Mucosa of rectum (tissue), 2 donors: Measurements from ENCODE around the gene TTC19.
"Not testable (repeated sequence)": the region's sequence is repeated elsewhere in the genome, so short reads cannot be mapped to it uniquely, and the experiment has no call there.

ENCODE experiments used
- H3K27ac ChIP-seq, 2 donors: one replicate each; pipeline ENCODE4 v1.7.0; 2013; ENCODE audit warnings: inconsistent platforms in 2 of 2, low read depth in 2 of 2, low read length in 2 of 2
- H3K27me3 ChIP-seq, 2 donors: one replicate each; pipeline ENCODE4 v1.7.0; 2013; ENCODE audit warnings: low read length in 2 of 2; ENCODE audit not compliant: control insufficient read depth in 2 of 2, insufficient read depth in 2 of 2
- H3K36me3 ChIP-seq, 2 donors: one replicate each; pipeline ENCODE4 v1.7.0; 2013; ENCODE audit warnings: low read length in 2 of 2; ENCODE audit not compliant: control insufficient read depth in 2 of 2, insufficient read depth in 2 of 2
- H3K4me1 ChIP-seq, 2 donors: one replicate each; pipeline ENCODE4 v1.7.0; 2013; ENCODE audit warnings: low read length in 2 of 2, mild to moderate bottlenecking in 1 of 2; ENCODE audit not compliant: control insufficient read depth in 2 of 2, insufficient read depth in 2 of 2
- H3K4me3 ChIP-seq, 2 donors: one replicate each; pipeline ENCODE4 v1.7.0; 2013; ENCODE audit warnings: low read length in 2 of 2
- H3K9ac ChIP-seq, 2 donors: one replicate each; pipeline ENCODE4 v1.7.0; 2013; ENCODE audit warnings: low read length in 2 of 2, low read depth in 1 of 2, mild to moderate bottlenecking in 1 of 2
- H3K9me3 ChIP-seq, 2 donors: one replicate each; pipeline ENCODE4 v1.7.0; 2013; ENCODE audit warnings: low read length in 2 of 2; ENCODE audit not compliant: control insufficient read depth in 2 of 2
- donor health status: healthy.
- donor health status: Normal muscosa, but diverticular disease.

The TTC19 gene

DNA sequence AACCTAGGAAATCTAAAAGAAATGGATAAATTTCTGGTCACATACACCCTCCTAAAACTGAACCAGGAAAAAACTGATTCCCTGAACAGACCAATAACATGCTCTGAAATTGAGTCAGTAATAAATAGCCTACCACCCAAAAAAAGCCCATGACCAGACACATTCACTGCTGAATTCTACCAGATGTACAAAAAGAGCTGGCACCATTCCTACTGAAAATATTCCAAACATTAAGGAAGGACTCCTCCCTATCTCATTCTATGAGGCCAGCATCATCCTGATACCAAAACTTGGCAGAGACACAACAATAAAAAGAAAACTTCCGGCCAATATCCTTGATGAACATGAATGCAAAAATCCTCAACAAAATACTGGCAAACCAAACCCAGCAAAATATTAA, 52.9 kb downstream of the TTC19 start:
- Histone ChIP-seq H3K4me1 (no peaks in the 10 kb centered on the region), H3K27me3 (no peaks in the 10 kb centered on the region), H3K9ac (no peak overlapping the region), H3K36me3 (peaks cover 31 to 52% of the 10 kb centered on the region in 2 donors), H3K4me3 (no peak overlapping the region), H3K9me3 (no peaks in the 10 kb centered on the region), H3K27ac (no peak overlapping the region)

DNA sequence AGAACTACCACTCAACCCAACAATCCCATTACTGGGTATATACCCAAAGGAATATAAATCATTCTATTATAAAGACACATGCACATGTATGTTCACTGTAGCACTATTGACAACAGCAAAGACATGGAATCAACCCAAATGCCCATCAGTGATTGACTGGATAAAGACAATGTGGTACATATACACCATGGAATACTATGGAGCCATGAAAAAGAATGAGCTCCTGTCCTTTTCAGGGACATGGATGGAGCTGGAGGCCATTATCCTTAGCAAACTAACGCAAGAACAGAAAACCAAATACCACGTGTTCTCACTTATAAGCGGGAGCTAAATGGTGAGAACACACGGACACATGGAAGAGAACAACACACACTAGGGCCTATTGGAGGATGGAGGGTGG, 55.5 kb downstream of the TTC19 start:
- H3K4me1 ChIP-seq, H3K9me3 ChIP-seq, H3K4me3 ChIP-seq, H3K27ac ChIP-seq, H3K9ac ChIP-seq, H3K27me3 ChIP-seq: not testable (repeated sequence)
- H3K36me3 ChIP-seq, result peaks cover 40 to 55% of the 10 kb centered on the region in 2 donors

DNA sequence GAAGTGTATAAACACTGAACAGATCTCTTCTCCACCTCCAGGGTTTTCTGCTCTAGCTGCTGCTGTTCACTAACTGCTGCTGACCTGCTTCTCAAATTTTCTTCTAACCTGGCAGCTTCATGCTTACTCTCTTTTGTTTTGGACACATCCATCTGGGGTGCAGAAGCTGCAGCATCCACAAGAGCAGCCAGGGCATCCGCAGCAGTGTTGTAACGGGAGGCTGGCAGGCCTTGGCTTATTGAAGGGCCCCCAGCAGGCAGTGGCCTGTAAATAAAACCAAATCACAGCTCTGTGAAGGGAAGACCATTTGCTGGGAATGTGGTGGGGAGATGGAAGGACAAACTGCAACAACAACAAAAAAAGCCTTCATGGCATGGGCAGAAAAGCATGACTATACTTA, 62.0 kb downstream of the TTC19 start:
- Histone ChIP-seq H3K4me1 (no peaks in the 10 kb centered on the region), H3K9ac (no peak overlapping the region), H3K9me3 (no peaks in the 10 kb centered on the region), H3K27me3 (no peaks in the 10 kb centered on the region), H3K4me3 (no peak overlapping the region), H3K27ac (no peak overlapping the region), H3K36me3 (peaks cover 79 to 86% of the 10 kb centered on the region in 2 donors)

GRCh38 chr17:16066125-16066524, 66.5 kb downstream of the TTC19 start:
- Histone ChIP-seq H3K4me1 (no peaks in the 10 kb centered on the region), H3K27me3 (no peaks in the 10 kb centered on the region), H3K4me3 (no peak overlapping the region), H3K27ac (no peak overlapping the region), H3K9ac (no peak overlapping the region), H3K36me3 (peaks cover 81 to 84% of the 10 kb centered on the region in 2 donors), H3K9me3 (no peaks in the 10 kb centered on the region)

- no peak overlapping the region for H3K27ac ChIP-seq
These were observed 68.7 kb downstream of the TTC19 start for GRCh38 chr17:16068323-16068722.

GRCh38 chr17:16072031-16072430, 72.4 kb downstream of the TTC19 start:
- H3K9me3 ChIP-seq, result no peaks in the 10 kb centered on the region
- H3K27me3 ChIP-seq, result no peaks in the 10 kb centered on the region
- H3K4me3 ChIP-seq, result no peak overlapping the region
- H3K36me3 ChIP-seq, result peaks cover 69 to 76% of the 10 kb centered on the region in 2 donors
- no peak overlapping the region for H3K9ac ChIP-seq
- no peak overlapping the region for H3K27ac ChIP-seq
- no peaks in the 10 kb centered on the region for H3K4me1 ChIP-seq

More at GRCh38 chr17:16068323-16068722, 68.7 kb downstream of the TTC19 start:
- Histone ChIP-seq H3K4me3 (no peak overlapping the region), H3K9me3 (no peaks in the 10 kb centered on the region), H3K27me3 (no peaks in the 10 kb centered on the region), H3K9ac (no peak overlapping the region), H3K36me3 (peaks cover 76 to 82% of the 10 kb centered on the region in 2 donors), H3K4me1 (no peaks in the 10 kb centered on the region)

- H3K36me3 ChIP-seq, result peaks cover 67 to 72% of the 10 kb centered on the region in 2 donors
- H3K9ac ChIP-seq, result no peak overlapping the region
- no peak overlapping the region for H3K4me3 ChIP-seq
- H3K9me3 ChIP-seq, result no peaks in the 10 kb centered on the region
- no peak overlapping the region for H3K27ac ChIP-seq
- H3K27me3 ChIP-seq, result no peaks in the 10 kb centered on the region
- H3K4me1 ChIP-seq, result no peaks in the 10 kb centered on the region
These were observed 74.2 kb downstream of the TTC19 start for GRCh38 chr17:16073845-16074244.

GRCh38 chr17:16074423-16074822, 74.8 kb downstream of the TTC19 start:
- H3K4me1 ChIP-seq, result no peaks in the 10 kb centered on the region
- H3K9ac ChIP-seq, result no peak overlapping the region
- H3K27ac ChIP-seq, result no peak overlapping the region
- peaks cover 66 to 72% of the 10 kb centered on the region in 2 donors for H3K36me3 ChIP-seq
- H3K4me3 ChIP-seq, result no peak overlapping the region
- no peaks in the 10 kb centered on the region for H3K9me3 ChIP-seq
- no peaks in the 10 kb centered on the region for H3K27me3 ChIP-seq

DNA sequence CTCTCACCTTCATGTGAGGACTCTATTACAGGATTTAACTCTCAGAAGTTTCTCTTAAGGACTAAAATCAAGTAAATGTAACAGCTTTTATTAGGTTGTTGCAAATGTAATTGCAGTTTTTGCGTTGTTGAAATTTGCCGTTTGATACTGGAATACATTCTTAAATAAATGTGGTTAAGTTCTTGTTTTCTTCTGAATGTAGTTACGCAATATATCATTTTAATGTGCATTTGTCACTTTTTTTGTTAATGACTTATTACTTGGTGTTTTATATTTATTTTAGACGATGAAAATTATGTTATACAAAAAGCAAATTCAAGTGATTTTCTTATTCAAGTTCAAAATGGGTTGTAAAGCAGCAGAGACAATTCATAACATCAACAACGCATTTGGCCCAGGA, 76.3 kb downstream of the TTC19 start:
- Histone ChIP-seq H3K27ac (no peak overlapping the region), H3K27me3 (no peaks in the 10 kb centered on the region), H3K9me3 (no peaks in the 10 kb centered on the region), H3K9ac (no peak overlapping the region), H3K36me3 (peaks cover 62 to 67% of the 10 kb centered on the region in 2 donors), H3K4me1 (no peaks in the 10 kb centered on the region), H3K4me3 (no peak overlapping the region)
